ENCODE results near the gene GTPBP4.

The GTPBP4 gene

DNA sequence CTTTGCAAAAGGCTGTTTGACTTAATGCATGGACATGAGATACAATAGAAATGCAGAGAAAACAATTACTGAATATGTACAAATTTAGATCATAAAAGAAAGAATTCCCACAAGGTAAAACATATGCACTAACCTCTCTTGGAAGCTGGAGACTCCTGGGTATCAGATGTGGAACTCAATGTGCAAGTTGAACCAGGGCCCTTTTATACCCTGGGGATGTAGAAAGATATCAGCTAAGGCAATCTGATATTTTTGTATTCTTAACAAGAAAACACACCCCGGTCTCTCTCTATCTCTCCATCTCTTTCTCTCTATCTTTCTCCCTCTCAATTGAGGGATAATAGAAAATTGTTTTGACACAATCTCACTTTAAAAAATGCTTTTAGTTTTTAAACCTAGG, 37.4 kb downstream of the GTPBP4 start, which contains the start of gene IDI2:
IDI2 (minus strand) TSS at position 177 of the 400 bp plus-strand sequence. CDS start 1,136 bp downstream, outside the sequence.
- no peak for TF ChIP-seq CTCF (IDR thresholded peaks at IDR 0.05; ENCODE audit: low read depth, low read length, missing control alignments)
- no peak within 1 kb of the TSS for H3K4me3 ChIP-seq (ENCODE audit: low read depth, low read length)
- in situ Hi-C loops (cut with HindIII; ENCODE audit: low sequenced_read_pairs): no loop called here
- no peak for DNase-seq (ENCODE audit: low read depth)

GRCh38 chr10:1026578-1026977, 38.3 kb downstream of the GTPBP4 start:
- TF ChIP-seq CTCF (IDR thresholded peaks at IDR 0.05; ENCODE audit: low read depth, low read length, missing control alignments): no peak
- in situ Hi-C loops (cut with HindIII; ENCODE audit: low sequenced_read_pairs): no loop called here
- H3K4me3 ChIP-seq (ENCODE audit: low read depth, low read length): no peak overlapping the region
- DNase-seq (ENCODE audit: low read depth): no peak

DNA sequence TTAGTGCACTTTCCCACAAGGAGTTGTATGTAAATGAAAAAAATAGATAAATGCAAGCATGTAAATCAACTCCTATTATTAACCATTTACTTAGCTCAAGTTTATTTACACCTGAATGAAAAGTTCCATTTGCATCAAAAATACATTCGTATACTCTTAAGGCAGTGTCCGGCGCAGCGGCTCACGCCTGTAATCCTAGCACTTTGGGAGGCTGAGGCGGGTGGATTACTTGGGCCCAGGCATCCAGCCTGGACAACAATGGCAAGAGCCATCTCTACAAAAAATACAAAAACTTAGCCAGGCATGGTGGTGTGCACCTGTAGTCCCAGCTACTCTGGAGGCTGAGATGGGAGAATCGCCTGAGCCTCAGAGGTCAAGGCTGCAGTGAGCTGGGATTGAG, 41.6 kb downstream of the GTPBP4 start:
- H3K4me3 ChIP-seq (ENCODE audit: low read depth, low read length): no peak overlapping the region
- no peak for TF ChIP-seq CTCF (IDR thresholded peaks at IDR 0.05; ENCODE audit: low read depth, low read length, missing control alignments)
- in situ Hi-C loops (cut with HindIII; ENCODE audit: low sequenced_read_pairs): no loop called here
- no peak for DNase-seq (ENCODE audit: low read depth)

GRCh38 chr10:1033601-1034000, 45.4 kb downstream of the GTPBP4 start:
- DNase-seq (ENCODE audit: low read depth): no peak
- no peak overlapping the region for H3K4me3 ChIP-seq (ENCODE audit: low read depth, low read length)
- TF ChIP-seq CTCF (IDR thresholded peaks at IDR 0.05; ENCODE audit: low read depth, low read length, missing control alignments): no peak
- in situ Hi-C loops (cut with HindIII; ENCODE audit: low sequenced_read_pairs): no loop called here

DNA sequence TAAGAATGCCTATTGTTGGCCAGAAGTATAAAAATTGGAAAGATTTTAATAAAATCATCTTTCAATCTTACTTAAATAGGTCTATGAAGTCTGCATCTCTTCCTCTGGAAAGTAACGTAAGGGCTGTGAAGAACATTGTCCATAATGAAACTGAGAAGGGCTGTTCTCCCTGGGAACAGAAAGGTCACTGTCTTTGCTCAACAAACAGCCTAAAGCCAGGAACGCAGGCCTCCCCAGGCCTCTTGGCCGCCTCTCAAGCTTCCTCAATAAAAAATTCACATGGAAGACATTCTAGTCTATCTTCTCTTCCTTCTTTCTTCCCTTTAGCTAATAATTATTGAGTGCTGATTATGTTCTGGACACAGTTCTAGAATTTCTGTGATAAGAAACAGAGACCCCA, 46.5 kb downstream of the GTPBP4 start:
- DNase-seq (ENCODE audit: low read depth): no peak
- no peak for TF ChIP-seq CTCF (IDR thresholded peaks at IDR 0.05; ENCODE audit: low read depth, low read length, missing control alignments)
- no peak overlapping the region for H3K4me3 ChIP-seq (ENCODE audit: low read depth, low read length)
- in situ Hi-C loops (cut with HindIII; ENCODE audit: low sequenced_read_pairs): no loop called here

DNA sequence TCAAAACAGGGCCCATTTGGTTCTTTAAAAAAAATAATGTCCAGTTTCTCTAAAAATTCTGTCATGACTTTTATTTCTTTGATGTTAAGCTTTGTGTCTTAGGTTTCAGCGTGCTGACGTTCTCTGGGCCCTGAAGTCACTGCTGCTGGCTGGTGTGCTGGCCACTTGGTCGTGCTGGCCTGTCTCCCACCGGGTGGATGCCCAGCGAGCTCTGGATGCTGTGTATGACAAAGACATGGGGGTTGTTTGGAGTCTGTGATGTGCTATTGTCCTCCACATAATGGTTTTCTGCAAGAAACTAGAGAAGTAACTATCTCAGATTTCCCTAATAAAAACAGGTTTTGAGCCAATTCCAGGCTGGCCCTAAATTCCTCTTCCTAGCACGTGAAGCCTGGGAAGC, 47.0 kb downstream of the GTPBP4 start:
- DNase-seq (ENCODE audit: low read depth): no peak
- in situ Hi-C loops (cut with HindIII; ENCODE audit: low sequenced_read_pairs): no loop called here
- no peak for TF ChIP-seq CTCF (IDR thresholded peaks at IDR 0.05; ENCODE audit: low read depth, low read length, missing control alignments)
- H3K4me3 ChIP-seq (ENCODE audit: low read depth, low read length): no peak overlapping the region

GRCh38 chr10:1036341-1036791, 48.1 kb downstream of the GTPBP4 start:
- H3K4me3 ChIP-seq (ENCODE audit: low read depth, low read length): no peak overlapping the region
- no peak for DNase-seq (ENCODE audit: low read depth)
- TF ChIP-seq CTCF (IDR thresholded peaks at IDR 0.05; ENCODE audit: low read depth, low read length, missing control alignments): no peak
- in situ Hi-C loops (cut with HindIII; ENCODE audit: low sequenced_read_pairs): no loop called here

Measured in astrocyte of the cerebellum (primary cell).